GM03348 (cell line): ENCODE measurements around the gene TEX261.

Source experiments
- DNase-seq: peaks from one replicate; pipeline ENCODE4 v3.0.0; 2012; ENCODE audit warnings: low spot score

The TEX261 gene

DNA sequence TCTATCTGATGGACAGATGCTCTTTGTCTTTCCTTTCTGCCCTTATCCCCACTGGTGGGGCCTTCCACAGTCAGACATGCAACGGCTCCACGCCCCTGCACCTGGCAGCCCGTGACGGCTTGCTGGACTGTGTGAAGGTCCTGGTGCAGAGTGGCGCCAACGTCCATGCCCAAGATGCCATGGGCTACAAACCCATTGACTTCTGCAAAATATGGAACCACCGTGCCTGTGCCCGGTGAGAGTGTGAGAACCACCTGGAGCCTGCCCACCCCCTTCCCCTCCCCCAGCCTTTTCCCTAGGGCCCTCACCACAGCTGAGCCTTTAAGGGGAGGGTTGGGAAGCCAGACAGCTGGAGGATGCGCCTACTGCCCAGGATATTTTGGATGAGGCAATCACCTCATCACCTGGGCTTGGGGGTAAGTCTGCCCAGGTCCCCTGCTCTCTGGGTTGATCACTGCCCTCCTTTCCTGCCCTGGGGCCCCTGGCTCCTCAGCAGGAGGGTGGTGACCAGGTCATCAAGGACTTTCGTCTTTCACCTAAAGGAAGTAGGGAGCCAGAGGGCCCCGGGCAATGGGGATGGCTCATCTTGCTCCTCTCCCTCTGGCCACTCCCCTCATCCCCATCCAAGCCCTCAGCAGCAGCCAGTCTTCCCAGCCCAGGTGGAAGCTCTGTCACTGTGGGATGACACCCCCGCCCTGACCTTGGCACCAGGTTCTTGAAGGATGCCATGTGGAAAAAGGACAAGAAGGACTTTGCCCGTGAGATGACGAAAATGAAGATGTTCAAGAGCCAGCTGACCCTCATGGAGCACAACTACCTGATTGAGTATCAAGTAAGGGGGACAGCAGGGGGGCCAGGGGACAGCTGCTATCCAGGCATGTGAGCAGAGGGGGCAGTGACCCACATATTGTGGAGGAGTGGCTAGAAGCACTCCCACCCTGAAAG, 12.5 kb downstream of the TEX261 start:
- no peak for DNase-seq

DNA sequence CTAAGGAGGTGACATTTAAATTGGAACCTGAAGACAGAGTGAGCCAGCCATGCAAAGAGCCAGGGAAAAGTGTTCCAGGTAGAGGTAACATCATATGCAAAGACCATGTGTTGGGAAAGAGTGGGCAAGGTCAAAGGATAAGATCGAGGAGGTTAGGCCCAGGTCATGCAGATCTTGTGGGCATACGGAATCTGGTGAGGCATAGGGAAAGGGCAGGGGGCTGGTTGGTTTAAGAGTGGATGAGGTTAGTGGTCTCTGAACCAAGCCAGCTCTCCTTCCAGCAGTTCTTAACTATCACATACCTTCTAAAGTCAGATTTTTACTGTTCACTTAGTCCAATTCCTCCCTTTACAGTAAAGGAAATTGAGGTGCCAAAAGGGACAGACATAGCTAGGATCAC, 13.3 kb downstream of the TEX261 start:
- DNase-seq: no peak

DNA sequence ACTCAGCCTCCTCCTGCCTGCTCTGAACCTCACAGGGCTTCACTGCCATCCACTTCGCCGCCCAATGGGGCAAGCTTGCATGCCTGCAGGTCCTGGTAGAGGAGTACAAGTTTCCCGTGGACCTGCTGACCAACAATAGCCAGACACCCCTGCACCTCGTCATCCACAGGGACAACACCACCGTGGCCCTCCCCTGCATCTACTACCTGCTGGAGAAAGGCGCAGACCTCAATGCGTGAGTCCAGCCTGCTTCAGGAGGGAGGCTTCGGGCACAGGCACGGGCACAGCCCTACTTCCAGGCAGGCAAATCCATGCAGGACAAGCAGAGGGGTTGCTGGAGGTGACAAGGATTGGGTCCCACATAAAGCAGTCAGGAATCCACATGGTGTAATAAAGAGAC, 15.0 kb downstream of the TEX261 start:
- DNase-seq: no peak

DNA sequence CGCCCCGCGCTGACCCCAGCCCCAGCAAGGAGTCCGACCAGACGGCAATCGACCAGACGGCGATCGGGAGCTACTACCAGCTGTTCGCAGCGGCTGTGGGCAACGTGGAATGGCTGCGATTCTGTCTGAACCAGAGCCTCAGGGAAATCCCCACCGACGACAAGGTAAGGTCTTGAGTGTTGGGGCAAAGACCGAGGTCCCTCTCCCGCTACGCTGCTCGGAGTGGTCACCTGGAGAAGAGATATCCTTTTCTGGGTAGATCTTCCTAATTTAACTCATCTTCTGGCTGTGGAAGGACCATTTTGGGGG, 15.5 kb downstream of the TEX261 start:
- DNase-seq: no peak

DNA sequence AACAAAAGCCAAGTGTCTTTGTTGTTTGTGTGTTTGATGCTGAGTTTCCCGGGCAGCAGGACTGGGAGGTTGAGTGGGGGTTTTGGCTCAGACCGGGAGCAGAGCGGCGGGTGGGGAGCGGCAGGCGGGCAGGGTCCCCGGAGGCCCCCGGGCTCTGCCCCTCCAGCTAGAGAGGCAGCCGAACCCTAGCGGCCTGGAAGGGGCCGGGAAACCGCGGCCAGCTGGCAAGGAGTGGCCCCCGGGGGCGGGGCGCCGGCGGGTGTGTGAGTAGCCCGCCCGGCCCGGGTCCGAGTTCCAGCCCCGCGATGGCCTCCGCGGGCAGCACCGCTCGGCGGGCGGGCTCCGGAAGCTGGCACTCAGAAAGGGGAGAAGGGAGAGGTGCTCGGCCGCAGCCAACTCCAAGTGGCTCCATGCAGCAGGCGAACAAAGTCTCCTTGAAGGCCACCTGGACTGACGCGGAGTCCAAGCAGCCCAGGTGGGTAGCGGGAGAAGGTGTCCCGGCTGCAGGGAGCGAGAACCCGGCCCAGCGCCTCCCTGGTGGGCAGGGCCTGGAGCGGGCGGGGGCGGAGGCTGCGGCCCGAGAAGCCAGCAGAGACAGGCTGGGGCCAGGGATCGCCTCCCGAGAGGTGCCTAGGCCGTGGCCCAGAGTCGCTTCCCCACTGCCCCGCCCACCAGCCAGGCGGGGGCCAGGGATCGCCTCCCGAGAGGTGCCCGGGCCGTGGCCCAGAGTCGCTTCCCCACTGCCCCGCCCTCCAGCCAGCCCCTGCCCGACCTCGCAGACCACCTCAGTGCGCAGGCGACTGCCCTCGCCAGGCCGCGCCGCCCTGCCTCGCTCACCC, 16.1 kb downstream of the TEX261 start, which contains the start of gene ANKRD53:
ANKRD53 (plus strand) TSS at position 290 of the 839 bp plus-strand sequence; CDS start at position 306, 16 bp downstream.
- peak; percentile 70 for DNase-seq

DNA sequence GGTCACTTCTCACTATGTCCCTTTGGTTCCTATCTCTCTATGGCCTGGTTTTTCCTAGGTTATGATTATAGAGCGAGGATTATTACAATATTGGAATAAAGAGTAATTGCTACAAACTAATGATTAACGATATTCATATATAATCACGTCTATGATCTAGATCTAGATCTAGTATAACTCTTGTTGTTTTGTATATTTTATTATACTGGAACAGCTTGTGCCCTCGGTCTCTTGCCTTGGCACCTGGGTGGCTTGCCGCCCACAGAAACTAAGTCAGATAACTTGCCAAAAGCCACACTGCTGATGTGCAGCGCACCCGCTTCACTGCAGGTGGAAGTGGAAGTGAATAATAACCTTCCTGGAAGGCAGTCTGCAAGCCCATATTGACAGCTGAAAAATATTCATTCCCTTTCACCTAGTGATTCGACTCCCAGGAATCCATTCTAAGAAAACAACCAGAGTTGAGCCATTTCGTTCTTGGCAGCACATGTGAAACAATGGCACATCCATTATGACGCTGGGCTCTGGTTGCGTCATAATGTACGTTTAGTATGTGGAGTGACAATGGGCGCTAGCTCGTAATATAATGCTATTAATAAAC, 17.0 kb downstream of the TEX261 start:
- DNase-seq: peak; percentile 71

DNA sequence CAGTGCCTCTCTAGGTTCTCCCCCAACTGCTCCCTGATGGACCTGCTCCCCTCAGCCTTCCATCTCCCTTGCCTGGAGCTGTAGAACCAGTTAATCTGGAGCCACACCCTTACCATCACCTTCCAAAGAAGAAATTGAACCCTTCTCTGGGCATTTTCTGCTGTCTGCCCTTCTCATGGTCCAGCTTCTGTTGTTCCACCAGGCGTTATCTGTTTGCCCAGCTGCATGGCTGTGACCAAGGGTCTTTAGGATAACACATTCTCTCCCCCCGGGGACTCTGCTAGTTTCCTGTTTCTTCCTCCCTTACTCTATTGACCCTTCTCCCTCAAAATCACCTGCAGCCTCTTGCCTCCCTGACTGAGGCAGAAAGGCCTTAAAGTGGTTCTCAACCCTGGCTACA, 19.4 kb downstream of the TEX261 start:
- DNase-seq: no peak

DNA sequence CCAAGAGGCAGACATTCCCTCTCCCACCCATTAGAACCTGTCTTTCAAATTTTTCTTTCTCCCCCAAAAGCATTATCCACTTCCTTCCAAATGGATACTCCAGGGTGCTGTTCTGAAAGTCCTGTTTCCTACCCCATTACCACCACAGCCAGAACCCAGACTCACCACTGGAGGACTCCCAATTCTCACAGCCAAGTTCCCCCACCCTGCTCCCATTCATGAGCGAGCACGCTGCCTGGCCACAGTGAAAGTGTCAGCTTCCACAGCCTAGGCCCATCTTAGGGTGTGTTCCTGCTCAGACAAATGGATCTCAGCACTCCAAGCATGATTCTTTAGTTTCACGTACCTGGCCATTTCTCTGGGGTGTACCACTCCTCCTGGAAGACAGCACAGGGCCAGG, 20.1 kb downstream of the TEX261 start:
- DNase-seq: no peak

DNA sequence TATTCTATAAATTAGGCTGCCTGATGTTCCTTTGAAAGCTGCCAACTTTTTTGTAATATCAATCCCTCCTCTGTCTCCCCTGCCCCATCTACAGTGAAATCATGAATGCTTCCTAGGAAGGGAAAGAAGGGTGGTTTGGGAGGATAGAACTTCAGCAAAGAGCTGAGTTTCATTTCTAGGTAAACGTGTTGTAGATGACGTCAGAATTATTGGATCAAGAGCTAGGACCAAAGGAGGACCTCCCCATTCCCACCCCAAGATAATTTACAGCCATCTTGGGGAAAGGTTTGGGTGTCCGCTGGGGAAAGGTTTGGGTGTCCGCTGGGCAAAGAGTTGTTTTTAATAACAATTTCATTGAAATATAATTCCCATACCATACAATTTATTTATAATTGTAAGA, 27.5 kb downstream of the TEX261 start:
- DNase-seq: no peak

DNA sequence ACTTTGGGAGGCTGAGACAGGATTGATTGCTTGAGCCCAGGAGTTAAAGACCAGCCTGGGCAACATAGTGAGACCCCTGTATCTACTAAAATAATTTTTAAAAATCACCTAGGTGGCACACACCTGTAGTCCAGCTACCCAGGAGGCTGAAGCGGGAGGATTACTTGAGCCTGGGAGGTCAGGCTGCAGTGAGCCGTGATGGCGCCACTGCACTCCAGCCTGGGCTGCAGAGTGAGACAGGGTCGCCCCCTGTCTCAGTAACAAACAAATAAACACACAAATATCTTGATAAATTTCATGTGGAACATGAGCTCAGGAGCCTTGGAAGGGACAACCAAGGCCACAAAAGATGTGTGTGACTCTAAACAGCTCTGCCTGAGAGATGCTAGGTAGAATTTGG, 28.0 kb downstream of the TEX261 start:
- DNase-seq: no peak

DNA sequence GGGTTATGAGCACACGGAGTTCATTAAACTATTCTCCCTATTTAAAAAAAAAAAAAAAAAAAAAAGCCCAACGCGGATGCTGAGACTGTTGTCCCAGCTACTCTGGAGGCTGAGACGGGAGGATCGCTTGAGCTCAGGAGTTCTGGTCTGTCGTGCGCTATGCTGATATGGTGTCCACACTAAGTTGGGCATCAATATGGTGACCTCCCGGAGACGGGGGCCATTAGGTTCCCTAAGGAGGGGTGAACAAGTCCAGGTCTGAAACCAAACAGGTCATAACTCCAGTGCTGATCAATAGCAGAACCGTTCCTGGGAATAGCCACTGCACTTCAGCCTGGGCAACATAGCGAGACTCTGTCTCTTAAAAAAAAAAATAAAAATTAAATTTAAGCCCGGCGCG, 29.2 kb downstream of the TEX261 start:
- no peak for DNase-seq

DNA sequence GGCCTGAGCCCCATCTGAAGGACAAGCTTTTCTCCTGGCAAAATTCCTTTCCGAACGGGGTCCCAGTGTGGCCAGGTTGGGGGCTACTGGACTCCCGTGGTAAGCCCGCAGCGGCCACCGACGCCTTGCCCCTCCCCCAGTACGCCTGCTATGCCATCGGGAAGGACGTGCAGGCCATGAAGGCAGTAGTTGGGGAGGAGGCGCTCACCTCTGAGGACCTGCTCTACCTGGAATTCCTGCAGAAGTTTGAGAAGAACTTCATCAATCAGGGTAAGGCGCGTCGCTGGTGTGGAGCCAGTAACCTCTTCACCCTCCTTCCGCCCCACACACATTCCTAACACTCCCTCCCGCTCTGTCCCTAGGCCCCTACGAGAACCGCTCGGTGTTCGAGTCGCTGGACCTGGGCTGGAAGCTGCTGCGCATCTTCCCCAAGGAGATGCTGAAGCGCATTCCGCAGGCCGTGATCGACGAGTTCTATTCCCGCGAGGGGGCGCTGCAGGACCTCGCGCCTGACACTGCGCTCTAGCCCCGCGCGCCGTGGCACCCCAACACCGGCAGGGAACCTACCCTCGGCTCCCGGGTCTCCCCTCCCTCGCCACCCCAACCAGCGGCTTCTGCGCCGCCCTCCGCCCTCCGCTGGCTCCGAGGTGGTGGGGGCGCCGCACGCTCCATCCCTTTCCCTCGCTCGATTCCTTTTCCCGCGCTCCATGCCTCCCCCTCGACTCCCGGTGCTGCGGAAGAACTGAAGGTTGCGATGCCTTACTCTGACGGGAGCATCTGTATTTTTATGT, 29.9 kb downstream of the TEX261 start:
- DNase-seq: peak; percentile 85

DNA sequence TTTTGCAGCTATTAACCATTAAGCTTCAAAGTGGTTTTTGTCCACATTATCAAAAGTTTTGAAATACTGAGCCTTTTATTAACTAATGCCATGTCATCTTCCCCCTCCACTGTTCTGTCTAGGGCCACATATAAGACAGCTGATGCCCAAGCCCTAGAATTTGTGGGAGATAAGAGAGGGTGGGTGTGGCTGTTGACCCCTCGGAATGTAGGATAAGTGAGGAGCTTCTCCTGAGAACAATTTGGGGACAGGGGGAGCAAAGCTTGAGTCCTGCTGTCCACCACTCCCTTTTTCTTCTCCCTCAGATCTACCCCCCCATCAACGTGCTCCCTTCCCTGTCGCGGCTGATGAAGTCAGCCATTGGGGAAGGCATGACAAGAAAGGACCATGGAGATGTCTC, 30.5 kb downstream of the TEX261 start:
- no peak for DNase-seq

DNA sequence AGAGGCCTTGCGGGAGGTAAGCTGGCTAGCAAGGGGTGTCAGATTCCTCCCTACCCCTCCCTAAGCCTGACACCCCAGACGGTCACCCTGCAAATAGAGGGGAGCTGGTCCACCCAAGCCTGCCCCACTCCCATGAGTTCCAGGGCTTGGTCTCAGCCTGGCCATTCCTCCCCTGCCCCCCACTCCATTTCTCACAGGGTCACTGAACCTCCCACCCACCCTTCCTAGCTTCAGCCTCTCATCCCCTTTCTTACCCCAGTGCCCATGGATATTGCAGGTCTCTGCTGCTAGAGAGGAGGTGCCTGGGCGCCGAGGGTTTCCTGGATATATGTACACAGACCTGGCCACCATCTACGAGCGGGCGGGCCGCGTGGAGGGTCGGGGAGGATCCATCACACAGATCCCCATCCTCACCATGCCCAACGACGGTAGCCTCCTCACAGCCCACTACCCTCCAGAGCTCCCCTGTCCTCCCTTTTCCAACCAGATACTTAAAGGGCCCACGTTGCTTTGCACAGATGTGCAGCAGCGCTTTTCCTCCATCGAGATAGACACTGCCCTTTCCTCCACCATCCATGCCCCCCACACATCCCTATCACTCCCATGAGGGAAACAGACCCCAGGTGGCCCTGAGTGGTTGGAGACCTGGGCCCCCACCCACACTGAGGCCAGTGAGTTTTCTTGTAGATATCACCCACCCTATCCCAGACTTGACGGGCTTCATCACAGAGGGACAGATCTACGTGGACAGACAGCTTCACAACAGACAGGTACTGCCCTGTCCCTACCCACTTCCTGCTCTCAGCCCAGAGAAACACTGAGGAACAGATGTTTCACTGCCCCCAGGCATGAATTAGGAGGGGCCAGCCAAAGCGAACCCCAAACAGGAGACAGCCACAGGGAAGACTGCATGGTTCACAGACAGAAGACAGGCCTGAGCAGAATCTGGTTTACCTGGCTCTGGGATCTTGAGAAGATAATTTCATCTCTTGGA, 31.5 kb downstream of the TEX261 start:
- no peak for DNase-seq

DNA sequence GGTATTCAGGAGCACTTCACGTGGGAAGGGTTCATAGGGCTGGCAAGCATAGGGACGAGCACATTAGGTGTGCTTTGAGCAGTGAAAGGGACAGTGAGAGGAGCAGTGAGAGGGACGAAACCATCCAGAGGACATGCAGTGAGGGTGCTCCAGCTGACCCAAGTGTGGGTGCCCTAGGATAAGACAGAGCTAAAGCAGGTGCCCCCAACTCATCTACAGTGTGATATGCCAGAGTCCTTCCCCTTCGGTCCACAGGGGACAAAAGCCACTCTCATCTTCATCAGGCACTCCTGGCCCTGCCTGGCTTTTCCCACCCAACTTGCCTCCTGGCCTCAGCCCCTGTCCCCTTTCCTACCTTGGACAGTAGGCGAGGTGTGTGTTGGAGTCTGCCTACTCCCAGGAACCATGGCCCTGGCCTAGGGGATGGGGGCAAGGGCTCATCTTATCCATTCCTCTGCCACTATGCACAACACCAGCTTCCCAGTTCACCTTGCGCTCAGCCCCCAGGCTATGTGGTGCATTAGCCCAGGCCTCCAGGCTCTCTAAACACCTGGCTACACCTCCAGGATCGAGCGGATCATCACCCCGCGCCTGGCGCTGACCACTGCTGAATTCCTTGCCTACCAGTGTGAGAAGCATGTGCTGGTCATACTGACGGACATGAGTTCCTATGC, 32.3 kb downstream of the TEX261 start:
- DNase-seq: peak; percentile 1

DNA sequence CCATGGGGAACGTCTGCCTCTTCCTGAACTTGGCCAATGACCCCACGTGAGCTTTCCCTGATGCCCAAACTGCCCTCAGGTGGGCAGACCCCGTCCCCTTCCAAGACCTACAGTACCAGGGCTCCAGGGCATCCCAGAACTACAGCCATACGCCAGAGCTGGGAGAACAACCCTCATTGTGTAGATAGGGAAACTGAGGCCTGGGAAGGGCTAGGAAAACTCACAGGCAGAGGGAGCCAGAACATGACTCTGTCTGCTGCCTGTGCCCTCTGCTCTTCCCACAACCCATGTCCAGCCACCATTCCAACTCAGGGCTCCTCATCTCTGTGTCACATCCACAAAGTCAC, 33.1 kb downstream of the TEX261 start:
- peak; percentile 1 for DNase-seq

DNA sequence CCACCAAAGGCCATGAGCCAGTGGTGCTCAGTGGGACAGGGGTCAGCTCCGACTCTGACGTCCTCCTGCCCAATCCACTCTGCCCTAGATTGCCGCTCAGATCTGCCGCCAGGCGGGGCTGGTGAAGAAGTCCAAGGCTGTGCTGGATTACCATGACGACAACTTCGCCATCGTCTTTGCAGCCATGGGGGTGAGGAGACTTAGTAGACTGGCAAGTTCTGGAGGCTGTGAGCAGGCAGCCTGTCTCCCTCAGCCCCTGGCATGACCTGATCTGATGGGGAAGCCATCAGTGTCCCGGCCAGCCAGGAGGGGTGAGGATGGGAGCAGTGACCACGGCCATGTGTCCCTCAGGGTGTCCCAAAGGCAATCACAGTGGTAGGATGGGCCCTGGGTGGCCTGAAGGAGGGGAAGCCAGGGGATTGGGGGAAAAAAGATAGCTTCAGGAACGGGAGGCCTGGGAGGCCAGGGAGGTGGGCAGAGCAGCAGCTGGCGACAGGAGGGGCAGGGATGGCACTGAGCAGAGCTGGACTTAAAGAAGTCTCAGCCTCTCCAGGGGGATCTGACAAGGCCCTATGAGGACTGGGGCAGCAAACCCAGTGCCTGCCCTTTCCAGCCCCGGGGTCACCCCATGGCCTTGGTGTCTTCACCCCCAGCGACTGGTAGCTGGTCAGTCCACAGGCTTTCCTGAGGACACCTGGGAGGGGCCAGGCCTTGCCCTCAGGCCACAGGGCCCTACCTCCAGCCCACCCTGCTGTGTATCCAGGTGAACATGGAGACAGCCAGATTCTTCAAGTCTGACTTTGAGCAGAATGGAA, 33.6 kb downstream of the TEX261 start:
- DNase-seq: peak; percentile 3

DNA sequence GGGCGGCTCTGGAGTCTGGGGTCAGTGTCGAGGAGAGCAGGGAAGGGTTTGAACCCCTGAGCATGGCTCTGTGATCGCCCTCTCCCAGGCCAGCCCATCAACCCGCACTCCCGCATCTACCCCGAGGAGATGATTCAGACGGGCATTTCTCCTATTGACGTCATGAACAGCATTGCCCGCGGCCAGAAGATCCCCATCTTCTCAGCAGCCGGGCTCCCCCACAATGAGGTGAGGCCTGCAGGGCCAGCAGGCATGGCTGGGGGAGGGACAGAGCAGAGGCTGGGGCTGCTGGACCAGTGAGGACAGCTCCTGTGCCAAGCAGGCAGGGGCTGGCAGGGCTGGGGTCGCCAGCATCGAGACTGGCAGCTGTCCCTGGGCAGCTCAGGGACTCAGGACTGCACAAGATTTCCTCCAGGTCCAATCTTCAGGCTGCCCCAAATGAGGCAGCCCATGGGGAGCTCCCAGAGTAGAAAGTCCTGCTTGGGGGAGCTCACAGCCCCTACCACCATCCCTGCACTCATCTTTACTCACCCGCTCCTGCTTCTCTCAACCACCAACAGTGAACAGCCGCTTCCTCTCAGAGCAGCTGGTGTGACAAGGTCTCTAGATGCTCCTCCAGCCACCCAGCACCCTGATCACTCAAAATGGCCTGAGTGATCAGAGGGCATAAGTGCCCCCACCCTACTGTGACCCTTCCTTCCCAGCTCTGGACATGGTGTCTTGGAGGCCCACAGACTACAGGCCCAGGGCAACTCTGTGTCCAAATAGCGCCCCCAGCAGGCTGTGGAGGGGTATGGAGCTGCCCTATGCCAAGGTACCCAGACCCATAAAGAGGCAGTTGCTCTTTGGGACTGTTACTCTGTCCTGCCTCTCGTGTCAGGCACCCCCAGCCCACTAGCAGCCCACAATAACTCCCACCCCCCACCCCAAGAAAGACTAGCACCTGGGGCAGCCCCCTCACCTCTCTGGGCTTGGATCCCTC, 34.5 kb downstream of the TEX261 start:
- DNase-seq: peak; percentile 2
